AG09319 (cell line): ENCODE measurements around the gene FMO3.

ENCODE experiments used
- DNase-seq: peaks from one replicate; pipeline ENCODE4 v3.0.0-alpha.2; 2010; ENCODE audit warnings: low read depth; ENCODE audit errors: extremely low read depth
- CTCF ChIP-seq: IDR thresholded peaks from 2 replicates; pipeline ENCODE4 v1.5.1; 2011; ENCODE audit warnings: low read depth, mild to moderate bottlenecking, inconsistent platforms, low read length, moderate library complexity

Gene FMO3

GRCh38 chr1:171115280-171115897, 24.7 kb downstream of the FMO3 start:
- no peak for DNase-seq
- no peak for TF ChIP-seq CTCF

DNA sequence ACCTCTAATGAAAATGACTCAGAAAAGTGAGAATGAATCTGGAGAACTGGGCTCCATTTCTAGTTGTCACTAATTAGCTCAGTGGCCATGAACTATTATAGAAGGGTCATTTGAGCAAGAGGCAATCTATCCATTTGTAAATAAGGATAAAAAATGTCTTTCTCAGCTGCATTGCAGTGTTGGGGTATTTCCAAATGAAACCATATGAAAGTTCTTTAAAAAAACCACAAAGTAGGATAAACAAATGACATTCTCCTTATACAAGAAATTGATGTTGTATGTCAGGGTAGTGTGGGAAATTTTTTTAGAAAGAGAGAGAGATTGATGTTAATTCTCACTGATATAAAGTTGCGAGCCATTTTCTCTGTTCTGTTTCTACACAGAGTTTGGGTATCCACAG, 26.0 kb downstream of the FMO3 start:
- no peak for TF ChIP-seq CTCF
- peak; percentile 19 for DNase-seq

DNA sequence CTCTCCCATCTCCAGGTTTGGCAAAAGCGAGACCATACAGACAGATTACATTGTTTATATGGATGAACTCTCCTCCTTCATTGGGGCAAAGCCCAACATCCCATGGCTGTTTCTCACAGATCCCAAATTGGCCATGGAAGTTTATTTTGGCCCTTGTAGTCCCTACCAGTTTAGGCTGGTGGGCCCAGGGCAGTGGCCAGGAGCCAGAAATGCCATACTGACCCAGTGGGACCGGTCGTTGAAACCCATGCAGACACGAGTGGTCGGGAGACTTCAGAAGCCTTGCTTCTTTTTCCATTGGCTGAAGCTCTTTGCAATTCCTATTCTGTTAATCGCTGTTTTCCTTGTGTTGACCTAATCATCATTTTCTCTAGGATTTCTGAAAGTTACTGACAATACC, 26.4 kb downstream of the FMO3 start:
- no peak for TF ChIP-seq CTCF
- DNase-seq = no peak

- TF ChIP-seq CTCF = no peak
Measured at GRCh38 chr1:171119648-171120047, 28.9 kb downstream of the FMO3 start.

GRCh38 chr1:171122299-171122698, 31.6 kb downstream of the FMO3 start:
- TF ChIP-seq CTCF = no peak
- no peak for DNase-seq

More at GRCh38 chr1:171119648-171120047, 28.9 kb downstream of the FMO3 start:
- no peak for DNase-seq

GRCh38 chr1:171122893-171123292, 32.2 kb downstream of the FMO3 start:
- TF ChIP-seq CTCF = no peak
- DNase-seq = no peak

- DNase-seq = no peak
- no peak for TF ChIP-seq CTCF
Measured at GRCh38 chr1:171126504-171126903, 35.8 kb downstream of the FMO3 start.
